CD4-positive, alpha-beta T cell treated with Interleukin-1 beta for 1 hour (primary cell): ENCODE results near the gene PRR12.
A peak's percentile ranks its signal among the peaks of the same experiment; 100 is the strongest.
"Not testable (repeated sequence)": the region's sequence is repeated elsewhere in the genome, so short reads cannot be mapped to it uniquely, and the experiment has no call there.

Source experiments
- DNase-seq, 2 donors: peaks; one replicate each; pipeline ENCODE4 v3.0.0-alpha.2; 2020 to 2022

The PRR12 gene

DNA sequence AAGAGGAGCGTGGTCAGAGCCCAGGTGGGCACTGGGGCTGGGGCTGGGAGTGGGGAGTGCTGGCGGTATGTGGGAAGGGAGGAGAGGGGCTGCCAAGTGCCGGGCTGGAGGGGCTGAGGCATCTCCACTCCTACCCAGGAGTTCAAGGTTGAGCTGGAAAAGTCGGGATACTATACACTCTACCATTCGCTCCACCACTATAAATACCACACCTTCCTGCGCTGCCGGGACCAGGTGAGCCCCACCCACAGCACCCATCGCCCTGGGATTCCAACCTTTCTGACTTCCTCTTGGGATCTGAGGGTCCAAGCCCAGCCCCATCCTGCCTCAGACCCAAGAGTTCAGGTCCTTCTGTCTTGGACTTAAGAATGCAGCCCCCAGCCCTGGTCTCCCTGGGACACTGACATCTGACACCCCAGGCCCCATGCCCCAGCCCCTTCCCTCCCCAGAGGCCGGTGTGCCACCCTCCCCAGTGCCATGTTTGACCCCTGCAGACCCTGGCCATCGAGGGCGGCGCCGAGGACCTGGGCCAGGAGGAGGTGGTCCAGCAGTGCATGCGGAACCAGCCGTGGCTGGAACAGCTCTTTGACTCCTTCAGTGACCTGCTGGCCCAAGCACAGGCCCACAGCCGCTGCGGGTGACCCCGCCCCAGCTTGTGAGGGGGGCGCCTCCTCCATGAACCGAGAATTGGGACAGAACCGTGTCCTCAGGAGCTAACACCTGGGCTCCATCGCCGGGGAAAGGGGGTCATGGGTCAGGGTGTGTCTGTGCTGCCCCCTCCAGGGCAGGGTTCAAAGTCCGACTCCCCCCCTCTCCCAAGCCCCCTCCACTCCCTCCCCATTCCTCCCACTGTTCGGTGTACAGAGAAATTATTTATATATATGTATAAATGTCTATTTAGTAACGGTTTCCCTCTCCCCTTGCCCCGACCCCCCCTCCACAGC lies 34.3 kb downstream of the PRR12 start:
- no peak for DNase-seq

DNA sequence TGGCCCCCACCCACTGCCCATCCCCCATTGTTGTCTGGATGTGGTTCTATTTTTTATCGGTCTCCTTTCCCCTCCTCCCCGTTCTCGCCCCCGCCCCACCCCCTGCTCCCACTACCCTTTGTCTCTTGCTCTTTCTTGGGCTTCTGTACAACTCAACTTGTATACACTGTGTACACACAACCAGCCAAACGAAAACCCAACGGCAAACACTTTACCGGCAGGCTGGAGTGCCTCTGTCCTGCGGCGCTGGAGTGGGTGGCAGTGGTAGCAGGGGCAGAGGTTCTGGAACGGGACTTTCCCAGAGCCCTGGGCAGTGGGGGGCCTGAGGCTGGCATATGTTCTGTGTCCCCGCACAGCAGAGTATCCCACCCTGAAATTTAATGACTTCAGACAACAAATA lies 35.2 kb downstream of the PRR12 start:
- DNase-seq = no peak

DNA sequence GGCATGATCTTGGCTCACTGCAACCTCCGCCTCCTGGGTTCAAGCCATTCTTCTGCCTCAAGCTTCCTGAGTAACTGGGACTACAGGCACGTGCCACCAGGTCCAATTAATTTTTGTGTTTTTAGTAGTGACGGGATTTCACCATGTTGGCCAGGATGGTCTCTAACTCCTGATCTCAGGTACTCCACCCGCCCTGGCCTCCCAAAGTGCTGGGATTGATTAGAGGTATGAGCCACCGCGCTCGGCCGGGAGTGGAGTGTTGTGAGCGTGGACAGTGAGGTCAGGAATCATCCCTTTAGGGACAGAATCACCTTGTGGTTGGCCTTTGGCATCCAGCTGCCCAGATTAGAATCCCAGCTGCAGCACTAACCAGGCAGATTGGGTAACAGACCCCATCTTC lies 38.7 kb downstream of the PRR12 start:
- DNase-seq = no peak

DNA sequence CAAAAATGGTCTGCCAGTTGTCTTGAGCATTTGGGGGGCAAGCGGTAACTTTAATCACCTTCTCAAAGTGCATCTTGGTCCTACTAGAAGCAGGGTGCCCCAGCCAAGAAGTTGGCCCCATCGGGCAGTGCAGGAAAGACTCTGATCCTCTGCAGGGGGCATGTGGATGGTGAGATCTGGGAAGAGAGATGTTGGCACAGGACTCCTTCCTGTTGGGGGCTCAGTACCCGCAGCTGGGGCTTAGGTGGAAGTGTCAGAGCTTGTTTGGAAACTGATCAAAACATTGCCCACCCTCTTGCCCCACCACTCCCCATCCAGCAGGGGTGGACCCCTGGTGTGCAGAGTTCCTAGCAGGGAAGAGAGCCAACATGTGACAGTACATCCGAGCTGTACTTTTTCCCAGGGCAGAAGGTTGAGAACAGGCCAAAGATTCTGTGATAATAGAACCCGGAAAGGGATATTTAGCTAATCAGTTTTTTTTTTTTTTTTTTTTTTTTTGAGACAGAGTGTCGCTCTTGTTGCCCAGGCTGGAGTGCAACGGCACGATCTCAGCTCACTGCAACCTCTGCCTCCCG lies 40.1 kb downstream of the PRR12 start:
- DNase-seq = no peak

DNA sequence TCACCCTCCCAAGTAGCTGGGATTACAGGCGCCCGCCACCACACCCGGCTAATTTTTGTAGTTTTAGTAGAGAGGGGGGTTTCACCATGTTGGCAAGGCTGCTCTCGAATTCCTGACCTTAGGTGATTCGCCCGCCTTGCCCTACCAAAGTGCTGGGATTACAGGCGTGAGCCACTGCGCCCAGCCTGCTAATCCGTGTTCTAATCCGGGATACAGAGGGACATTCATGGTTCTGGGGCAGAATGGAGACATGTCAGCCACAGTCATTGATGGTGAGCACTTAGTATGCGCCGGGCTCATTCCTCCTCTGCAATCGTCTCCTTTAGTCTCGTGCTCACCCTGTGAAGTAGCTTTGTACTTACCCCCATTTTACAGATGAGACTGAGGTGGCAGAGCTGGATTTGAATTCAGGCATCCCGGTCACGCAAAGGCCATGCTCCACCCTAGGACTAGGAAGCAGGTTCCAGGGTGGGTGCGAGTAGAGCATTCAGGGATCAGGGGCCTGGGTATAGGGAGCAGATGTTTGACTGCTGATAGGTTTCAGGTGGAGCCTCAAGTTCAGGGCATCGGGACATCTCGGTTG lies 40.7 kb downstream of the PRR12 start:
- DNase-seq = no peak

DNA sequence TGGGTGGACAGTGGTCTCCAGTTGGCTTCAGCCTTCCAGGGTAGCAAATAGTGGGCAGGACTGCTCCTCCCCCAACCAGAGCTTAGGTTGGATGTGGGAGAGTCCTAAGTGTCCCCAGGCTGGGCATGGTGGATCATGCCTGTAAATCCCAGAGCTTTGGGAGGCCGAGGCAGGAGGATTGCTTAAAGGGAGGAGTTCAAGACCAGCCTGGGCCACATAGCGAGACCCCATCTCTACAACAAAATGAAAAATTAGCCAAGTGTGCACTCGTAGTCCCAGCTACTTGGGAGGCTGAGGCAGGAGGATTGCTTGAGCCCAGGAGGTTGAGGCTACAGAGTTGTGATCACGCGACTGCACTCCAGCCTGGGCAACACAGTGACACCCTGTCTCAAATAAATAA lies 41.6 kb downstream of the PRR12 start:
- no peak for DNase-seq

DNA sequence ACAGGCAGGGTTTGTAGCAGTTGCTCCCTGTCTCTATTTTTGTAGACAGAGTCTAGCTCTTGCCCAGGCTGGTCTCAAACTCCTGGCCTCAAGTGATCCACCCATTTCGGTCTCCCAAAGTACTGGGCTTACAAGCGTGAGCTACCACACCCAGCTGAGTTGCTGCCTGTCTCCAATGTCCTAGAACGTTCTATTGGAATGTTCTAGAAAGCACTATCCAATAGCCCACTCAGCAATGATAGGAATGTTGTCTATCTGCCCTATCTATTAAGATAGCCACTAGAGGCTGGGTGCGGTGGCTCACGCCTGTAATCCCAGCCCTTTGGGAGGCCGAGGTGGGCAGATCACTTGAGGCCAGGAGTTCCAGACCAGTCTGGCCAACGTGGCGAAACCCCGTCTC lies 42.3 kb downstream of the PRR12 start:
- DNase-seq = not testable (repeated sequence)

DNA sequence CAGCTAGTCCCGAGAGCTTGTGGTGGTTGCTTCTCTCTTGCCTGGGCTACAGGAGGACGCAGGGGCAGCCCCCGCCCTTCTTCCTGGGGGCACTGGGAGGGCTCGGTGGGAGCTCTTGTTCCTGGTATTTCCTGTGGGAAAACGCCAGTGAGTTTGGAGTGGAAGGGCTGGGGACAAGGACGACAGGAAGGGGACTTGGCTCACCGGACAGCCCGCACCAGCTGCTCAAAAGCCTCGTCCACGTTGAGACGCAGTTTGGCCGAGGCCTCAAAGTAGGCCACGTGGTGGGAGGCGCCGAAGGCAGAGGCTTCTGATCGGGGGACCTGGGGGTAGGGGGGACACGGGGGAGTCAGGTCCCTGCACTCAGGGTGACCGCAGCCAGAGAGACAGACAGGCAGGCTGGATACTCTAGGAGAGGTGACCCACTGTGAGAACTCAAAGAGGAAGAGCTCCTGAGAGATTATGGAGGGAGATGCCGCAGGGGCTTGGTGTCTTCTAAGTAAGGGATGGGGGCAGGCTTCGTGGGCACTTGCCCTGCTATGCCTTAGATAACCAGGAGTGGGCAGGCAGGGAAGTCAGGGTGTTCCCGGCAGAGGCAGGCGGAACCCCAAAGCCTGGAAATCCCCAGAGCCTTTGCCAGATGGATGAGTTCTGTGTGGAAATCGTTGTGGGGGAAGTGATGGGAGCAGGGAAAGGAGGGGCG lies 44.7 kb downstream of the PRR12 start:
- no peak for DNase-seq

DNA sequence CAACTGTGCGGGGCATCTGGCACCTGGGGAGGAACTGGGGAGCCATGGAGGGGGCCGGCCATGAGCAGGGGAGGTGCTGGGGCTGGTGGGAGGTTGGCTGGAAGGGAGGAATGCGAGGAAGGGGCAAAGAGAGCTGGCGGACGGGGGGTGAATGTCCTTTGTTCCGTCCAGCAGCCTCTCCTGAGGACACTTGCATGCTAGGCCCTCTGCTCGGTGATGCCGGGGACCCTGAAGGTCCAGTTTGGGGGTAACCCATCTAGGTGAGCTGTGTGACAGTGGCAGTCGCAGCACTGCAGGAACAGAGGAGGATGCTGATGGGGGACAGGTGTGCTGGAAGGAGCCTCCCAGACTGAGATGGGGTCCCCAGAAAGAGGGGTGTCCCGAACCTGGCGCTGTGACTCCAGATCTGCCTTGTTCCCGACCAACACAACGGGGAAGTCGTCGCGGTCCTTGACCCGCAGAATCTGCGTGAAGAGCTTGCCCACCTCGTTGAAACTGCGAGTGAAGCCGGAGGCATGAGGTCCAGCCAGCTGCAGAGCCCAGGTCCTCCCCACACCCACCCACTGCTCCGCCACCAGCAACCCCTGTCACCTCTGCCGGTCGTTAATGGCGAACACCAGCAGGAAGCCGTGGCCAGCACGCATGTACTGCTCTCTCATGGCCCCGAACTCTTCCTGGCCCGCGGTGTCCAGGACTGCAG lies 45.4 kb downstream of the PRR12 start:
- no peak for DNase-seq

DNA sequence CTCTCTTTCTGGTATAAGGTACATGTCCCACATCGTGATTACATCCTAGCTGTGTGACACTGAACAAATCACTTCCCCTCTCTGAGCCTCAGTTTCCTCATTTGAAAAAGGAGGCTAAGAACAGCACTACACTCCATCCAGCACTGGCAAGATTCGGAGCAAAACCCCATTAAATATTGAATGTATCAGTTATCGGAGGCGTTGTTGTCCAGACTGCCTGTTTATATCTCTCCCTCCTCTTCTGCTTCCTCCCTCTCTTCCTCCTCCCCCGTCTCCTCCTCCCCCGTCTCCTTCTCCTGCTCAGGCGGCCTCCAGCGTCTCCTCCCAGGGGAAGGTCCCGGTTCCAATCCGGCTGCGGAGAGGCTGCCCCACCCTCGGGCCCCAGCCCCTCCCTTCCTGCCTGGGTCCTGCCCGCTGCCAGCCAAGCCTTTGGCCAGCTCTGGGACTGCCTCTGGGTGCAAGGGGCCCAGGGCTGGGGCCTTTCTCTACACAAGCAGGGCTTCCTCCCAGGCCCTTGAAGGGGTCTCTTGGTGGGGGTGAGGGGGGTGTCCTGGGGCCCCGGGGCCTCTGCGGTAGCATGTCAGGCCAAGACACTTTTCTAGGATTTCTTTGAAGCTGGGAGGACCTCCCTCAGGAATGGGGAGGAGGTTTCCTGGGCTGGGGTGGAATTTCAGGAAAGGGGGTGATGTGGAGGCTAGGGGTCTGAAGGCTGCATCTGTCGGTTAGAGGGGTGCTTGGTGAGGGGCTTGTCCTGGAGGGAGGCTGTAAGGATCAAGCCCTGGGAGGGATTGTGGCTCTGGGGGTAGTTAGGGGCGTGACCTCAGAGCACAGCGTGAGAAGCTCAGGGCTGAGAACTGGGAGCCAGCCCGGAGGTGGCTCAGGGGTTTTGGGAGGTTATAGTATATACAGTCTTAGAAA lies 47.1 kb downstream of the PRR12 start:
- DNase-seq = no peak

DNA sequence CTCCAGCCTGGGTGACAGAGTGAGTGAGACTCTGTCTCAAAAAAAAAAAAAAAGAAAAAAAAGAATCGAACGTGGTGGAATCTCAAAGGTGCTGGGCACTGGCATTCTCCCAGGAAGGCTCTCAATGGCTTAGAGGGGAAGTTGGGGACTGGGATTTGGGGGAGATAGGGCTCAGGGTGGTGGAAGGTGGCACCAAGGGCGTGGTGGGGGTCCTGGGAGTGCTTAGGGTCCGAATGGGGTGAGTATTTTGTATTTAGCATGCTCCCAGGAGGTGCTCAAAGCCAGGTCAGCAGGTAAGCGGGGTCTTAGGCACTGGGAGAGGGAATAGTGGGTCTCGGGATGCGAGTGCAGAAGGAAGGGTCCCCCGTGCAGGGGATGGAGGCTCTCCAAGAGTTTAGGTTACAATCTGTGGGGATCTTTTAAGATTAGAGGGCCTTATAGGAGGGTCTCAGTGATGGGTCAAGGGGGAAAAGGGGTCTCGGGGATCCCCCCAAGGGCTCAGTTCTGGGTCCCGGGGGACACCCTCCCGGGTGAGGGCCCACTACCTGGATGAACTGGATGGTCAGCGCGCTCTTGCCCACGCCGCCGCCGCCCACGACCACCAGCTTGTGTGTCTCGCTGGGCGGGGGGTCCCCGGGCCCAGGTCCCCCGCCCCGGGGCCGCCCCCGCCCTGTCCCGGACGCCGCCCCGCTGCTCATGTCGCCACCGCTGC lies 48.6 kb downstream of the PRR12 start:
- DNase-seq = no peak

DNA sequence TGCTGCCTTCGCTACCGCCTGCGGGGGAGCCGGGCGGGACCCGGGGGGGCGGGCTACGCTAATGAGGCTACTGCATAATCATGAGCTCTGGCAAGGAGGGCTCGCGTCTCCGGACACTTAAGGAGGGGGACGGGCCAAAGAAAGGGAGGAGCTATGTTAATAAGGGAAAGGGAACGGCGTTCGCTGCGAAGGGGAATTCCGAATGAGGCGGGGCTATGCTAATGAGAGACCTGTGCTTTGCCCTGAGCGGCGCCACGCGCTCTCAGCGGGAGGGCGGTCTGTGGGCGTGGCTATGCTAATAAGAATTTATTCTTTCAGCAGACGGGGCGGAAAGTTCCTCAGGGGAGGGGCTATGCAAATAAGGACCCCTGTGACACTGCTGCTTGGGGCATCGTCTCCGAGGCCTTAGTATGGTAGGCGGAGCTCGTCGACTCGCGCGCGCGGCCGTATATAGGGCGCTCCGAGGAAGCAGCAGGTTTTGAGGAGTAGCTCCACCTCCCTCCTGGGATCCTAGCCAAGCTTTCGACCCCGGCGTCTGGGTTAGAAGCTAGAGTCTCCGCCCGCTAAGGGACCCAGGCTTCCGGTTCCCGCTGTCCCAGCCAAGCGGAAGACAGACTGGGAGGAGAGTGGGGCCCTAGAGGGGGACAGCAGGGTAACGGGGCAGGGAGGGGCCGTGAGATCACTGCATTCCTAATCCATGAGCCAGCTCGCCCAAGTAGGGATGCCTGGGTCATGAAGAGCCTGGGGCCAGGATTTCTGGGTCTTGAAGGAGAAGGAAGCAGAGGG lies 49.3 kb downstream of the PRR12 start, which contains the start of gene RRAS:
RRAS (minus strand) TSS at position 31 of the 786 bp plus-strand sequence. CDS start 45 bp downstream, outside the sequence.
- peak; percentile 100 for DNase-seq

DNA sequence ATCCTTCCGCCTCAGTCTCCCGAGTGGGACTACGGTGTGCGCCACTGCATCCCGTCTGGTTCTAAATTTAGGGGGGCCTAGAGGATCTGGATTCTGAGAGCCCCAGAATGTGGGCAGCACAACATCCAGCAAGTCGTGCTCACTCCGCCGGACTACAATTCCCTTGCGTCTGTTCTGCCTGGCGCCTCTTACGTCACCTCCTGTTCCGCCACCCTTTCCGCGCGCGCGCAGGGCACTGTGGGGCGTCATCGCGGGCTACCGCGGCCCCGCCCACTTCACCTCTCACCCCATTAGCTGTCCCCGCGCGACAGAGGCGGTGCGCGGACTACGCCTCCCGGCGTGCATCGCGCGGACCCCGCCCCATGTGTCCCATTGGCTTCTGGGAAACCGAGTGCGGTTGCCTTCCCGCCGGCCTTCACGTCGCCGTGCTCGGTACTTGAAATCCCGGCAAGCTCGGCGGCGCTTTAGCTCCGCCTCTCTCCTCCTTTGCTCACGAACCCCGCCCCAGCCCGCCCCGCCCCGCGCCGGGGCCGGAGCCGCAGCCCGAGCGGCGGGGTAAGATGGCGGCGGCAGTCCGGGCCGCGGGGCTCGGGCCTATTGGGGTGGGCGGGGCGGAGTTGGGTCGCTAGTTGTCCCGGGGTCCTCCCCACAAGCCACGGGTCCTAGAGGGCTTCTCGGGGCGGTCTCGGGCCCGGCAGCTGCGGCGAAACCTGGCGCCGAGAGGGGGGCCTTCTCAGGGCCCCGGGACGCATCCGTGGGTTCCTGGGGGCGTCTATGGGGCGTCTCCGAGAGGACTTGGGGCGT lies 50.9 kb downstream of the PRR12 start, which contains the start of gene SCAF1:
SCAF1 (plus strand) TSS at position 522 of the 804 bp plus-strand sequence. CDS start 2,818 bp downstream, outside the sequence.
- peak; percentile 99 to 100 for DNase-seq

DNA sequence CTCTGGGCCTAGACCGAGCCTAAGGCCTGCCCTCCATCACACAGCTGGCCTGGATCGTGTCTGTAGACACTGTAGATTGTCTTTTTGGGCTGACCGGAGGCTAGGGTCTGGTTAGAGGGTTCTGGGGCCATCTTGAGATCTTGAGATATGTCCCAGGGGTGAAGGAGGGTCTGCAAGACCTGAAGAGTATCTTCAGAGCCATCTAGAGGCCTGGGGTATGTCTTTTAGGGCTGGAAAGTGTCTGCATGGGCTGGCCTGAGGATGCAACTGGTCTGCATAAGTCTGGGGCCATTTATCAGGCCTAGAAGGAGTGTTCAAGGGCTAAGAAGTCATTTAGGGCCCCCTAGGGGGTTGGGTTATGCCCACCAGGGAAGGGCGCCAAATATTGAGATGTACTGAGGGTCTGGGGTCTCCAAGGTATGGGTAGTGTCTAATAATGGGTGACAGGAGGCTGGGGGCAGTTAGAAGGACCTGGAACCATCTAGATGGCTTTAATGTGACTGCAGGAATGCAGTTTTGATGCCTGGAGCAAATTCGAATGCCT lies 51.6 kb downstream of the PRR12 start:
- no peak for DNase-seq

DNA sequence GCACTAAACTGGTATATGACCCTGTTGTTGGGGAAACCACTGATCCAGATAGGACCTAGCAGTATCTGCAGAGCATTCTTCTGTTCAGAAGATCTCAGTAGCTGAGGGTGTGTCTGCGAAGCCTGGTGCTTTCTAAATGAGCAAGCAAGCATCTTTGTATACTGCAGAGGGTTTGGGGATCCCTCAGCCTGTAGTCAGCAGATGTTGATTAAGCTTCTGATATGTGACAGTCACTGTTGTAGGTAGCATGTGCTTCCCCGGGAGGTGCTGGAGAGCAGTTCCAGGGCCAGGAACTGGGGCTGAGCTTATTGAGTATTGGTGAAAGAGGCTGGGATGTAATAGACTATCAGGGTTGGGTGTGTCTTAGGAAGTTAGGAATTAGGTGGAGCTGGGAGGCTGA lies 52.5 kb downstream of the PRR12 start:
- no peak for DNase-seq

DNA sequence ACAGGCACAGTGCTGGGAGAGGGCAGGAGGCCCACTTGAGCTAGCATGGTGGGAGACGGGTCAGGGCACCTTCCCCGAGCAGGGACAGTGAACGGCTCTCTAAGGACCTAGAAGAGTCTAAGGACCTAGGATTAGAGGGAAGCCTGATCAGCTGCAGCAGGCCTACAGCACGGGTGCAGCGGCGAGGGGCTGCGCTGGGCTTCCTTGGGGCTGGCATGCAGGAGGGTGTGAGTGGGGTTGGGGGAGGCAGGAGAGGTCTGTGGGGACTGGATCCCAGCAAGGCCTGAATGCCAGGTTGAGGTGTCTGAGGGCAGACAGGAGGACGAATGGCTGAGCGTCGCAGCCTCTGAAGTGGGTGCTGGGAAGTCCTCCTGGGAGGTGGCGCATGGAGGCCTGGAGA lies 54.6 kb downstream of the PRR12 start:
- no peak for DNase-seq

DNA sequence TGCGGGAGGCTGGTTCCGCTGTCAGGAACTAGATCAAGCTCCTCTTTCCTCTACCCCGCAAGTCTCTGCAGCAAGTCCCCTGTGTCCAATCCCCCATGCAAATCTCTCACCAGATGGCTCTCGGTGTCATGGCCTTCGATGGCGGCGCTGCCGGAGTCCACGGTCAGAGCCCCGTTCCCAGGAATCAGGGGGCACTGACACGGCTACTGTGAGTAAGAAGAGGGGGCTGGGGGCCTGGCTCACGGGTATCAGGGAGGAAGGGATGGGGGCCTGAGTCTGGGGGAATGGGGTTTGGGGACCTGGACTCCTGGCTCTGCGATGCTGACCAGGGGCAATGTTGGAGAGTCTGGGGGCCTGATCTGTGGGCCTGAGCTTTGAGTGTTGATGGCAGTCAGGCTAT lies 55.0 kb downstream of the PRR12 start:
- no peak for DNase-seq

DNA sequence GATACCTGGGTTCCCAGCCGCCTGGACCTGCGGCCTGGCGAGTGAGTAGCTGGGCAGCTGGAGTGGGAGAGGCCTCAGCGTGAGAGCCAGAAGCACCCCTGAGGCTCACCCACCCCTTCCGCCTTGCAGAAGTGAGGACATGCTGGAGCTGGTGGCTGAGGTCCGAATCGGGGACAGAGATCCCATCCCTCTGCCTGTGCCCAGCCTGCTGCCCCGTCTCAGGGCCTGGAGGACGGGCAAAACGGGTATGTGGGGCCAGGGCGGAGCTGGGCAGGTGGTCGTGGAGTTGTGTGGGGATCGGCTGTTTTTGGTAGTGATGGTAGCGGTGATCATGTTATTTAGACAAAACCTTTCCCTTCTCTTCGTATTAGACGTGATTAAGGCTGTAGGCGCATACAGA lies 55.6 kb downstream of the PRR12 start:
- DNase-seq = no peak
